ENCODE results near the gene LCP2.

DNA sequence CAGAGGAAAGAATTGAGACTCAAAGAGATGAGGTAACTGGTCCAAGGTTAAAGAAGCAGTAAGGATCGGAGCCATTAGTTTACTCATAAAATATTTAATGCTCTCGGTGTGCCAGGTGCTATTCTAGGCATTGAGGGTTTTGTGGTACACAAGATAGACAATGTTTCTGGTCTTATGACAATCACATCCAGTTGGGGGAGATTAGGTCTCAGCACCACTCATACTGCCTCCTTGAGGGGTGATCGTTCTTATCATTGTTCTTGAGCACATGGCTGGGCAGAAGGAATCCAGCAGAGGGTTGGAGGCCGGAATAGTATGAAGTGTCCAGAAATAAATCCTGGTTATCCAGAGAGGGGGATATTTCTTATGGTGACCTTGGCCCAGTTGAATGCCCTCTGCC is 40.7 kb upstream of the LCP2 start:
- TF ChIP-seq, protein P1, sequence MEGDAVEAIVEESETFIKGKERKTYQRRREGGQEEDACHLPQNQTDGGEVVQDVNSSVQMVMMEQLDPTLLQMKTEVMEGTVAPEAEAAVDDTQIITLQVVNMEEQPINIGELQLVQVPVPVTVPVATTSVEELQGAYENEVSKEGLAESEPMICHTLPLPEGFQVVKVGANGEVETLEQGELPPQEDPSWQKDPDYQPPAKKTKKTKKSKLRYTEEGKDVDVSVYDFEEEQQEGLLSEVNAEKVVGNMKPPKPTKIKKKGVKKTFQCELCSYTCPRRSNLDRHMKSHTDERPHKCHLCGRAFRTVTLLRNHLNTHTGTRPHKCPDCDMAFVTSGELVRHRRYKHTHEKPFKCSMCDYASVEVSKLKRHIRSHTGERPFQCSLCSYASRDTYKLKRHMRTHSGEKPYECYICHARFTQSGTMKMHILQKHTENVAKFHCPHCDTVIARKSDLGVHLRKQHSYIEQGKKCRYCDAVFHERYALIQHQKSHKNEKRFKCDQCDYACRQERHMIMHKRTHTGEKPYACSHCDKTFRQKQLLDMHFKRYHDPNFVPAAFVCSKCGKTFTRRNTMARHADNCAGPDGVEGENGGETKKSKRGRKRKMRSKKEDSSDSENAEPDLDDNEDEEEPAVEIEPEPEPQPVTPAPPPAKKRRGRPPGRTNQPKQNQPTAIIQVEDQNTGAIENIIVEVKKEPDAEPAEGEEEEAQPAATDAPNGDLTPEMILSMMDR (conservative IDR thresholded peaks at IDR 0.05), result no peak
- no peak for TF ChIP-seq EZH2 (IDR thresholded peaks at IDR 0.05; ENCODE audit: low read depth)
